Spleen (tissue), 11 donors: ENCODE data around the gene NEURL1. TPM values are rescaled to one million over a fixed set of nuclear protein-coding genes. Genes with fewer than 3 reads are reported as not detected.

Experiments used
- DNase-seq: peaks from one replicate; pipeline ENCODE4 v3.0.0-alpha.2; 2020
- H3K27ac ChIP-seq, 8 donors: fragments of 200-600 bp; sonication (generic) in 7 of 8; 1 replicate in 4 of 8; 2 replicates in 4 of 8; pipeline versions ENCODE4 v1.5.0 to v1.8.0; 2016 to 2021; ENCODE audit warnings: inconsistent platforms in 4 of 8, mild to moderate bottlenecking in 4 of 8, moderate library complexity in 1 of 8
- H3K27me3 ChIP-seq, 7 donors: fragments of 200-600 bp; sonication (generic) in 6 of 7; replicated peaks in 1 of 7; 1 replicate in 4 of 7; 2 replicates in 3 of 7; pipeline versions ENCODE4 v1.5.0 to v1.8.0; 2016 to 2021; ENCODE audit warnings: inconsistent platforms in 3 of 7, mild to moderate bottlenecking in 1 of 7
- H3K36me3 ChIP-seq, 6 donors: fragments of 200-600 bp; sonication (generic) in 5 of 6; 1 replicate in 4 of 6; 2 replicates in 2 of 6; pipeline versions ENCODE4 v1.5.0 to v1.8.0; 2016 to 2021; ENCODE audit warnings: inconsistent platforms in 2 of 6
- H3K4me1 ChIP-seq, 6 donors: fragments of 200-600 bp; sonication (generic) in 5 of 6; 1 replicate in 3 of 6; 2 replicates in 3 of 6; pipeline versions ENCODE4 v1.5.0 to v1.8.0; 2016 to 2021; ENCODE audit warnings: inconsistent platforms in 3 of 6
- H3K4me3 ChIP-seq, 8 donors: fragments of 200-600 bp; sonication (generic) in 7 of 8; 1 replicate in 4 of 8; 2 replicates in 4 of 8; pipeline versions ENCODE4 v1.5.0 to v1.8.0; 2016 to 2021; ENCODE audit warnings: inconsistent platforms in 4 of 8, mild to moderate bottlenecking in 4 of 8, moderate library complexity in 2 of 8
- H3K9me3 ChIP-seq, 8 donors: fragments of 200-600 bp; sonication (generic) in 7 of 8; 1 replicate in 4 of 8; 2 replicates in 4 of 8; pipeline versions ENCODE4 v1.5.0 to v1.8.0; 2016 to 2021; ENCODE audit warnings: inconsistent platforms in 4 of 8
- CTCF ChIP-seq, 11 experiments: fragments of 200-600 bp in 7 of 11; fragments of 450-650 bp in 4 of 11; sonication (generic) in 4 of 11; IDR thresholded peaks in 8 of 11; conservative IDR thresholded peaks in 3 of 11; 1 replicate in 7 of 11; 2 replicates in 4 of 11; pipeline versions ENCODE4 v1.4.0 to v1.8.0; 2016 to 2021; ENCODE audit warnings: antibody characterized with exemption in 11 of 11, inconsistent platforms in 4 of 11, mild to moderate bottlenecking in 1 of 11
- POLR2A ChIP-seq, 3 donors: fragments of 450-650 bp; IDR thresholded peaks; one replicate each; pipeline ENCODE4 v1.5.1; 2017; ENCODE audit warnings: antibody characterized with exemption in 3 of 3, mild to moderate bottlenecking in 1 of 3
- POLR2AphosphoS5 ChIP-seq, 3 donors: sonication (generic); formaldehyde crosslinking; IDR thresholded peaks; one replicate each; pipeline ENCODE4 v1.5.1; 2017; ENCODE audit warnings: antibody characterized with exemption in 3 of 3
- WGBS, 5 donors: extraction: QIAGEN DNeasy Blood & Tissue Kit in 3 of 5; methylation state at CpG; one replicate each; pipeline versions ENCODE4 v1.1.5 to v1.1.7; 2013 to 2018; 5-methylcytosine and 5-hydroxymethylcytosine counted together
- intact Hi-C: fragments of 100-400 bp; cut with DNase I; formaldehyde crosslinking; loops from one replicate; pipeline ENCODE4 v1.15.0; 2023; ENCODE audit warnings: low total_unique reads
- polyA plus RNA-seq, 3 donors: library from polyadenylated mRNA; stranded (reverse); fragments of 200-250 nt; gene quantifications; one replicate each; pipeline ENCODE4 v1.2.1, GENCODE V29; 2013
- total RNA-seq, 7 donors: library from RNA; depleted of rRNA in 3 of 7; stranded (reverse); fragments of >200 nt in 3 of 7; fragmentation: NEBNext Ultra II Directional in 4 of 7; extraction: Animal tissue kit (Norgen Biotek cat#: 25700) in 4 of 7; gene quantifications; one replicate each; pipeline versions ENCODE4 v1.1.0 to v1.2.1, GENCODE V29; 2016 to 2021
- donor health status: healthy with polysubstance abuse.
- donor health status: DM: no; HTN: no; CAD: no; lungs with moderate emphysema.
- donor health status: DM: no; HTN: no; CAD: no.
- donor health status: Bipolar disorder and iron deficiency.
- donor health status: healthy.
- donor health status: DM: no; HTN: no; CAD: no.
- donor health status: DM: yes; HTN: yes; CAD: no.

NEURL1 gene
- total and polyA plus RNA-seq, 10 donors, result 0.43 to 3.6 (median 2.3) TPM

DNA sequence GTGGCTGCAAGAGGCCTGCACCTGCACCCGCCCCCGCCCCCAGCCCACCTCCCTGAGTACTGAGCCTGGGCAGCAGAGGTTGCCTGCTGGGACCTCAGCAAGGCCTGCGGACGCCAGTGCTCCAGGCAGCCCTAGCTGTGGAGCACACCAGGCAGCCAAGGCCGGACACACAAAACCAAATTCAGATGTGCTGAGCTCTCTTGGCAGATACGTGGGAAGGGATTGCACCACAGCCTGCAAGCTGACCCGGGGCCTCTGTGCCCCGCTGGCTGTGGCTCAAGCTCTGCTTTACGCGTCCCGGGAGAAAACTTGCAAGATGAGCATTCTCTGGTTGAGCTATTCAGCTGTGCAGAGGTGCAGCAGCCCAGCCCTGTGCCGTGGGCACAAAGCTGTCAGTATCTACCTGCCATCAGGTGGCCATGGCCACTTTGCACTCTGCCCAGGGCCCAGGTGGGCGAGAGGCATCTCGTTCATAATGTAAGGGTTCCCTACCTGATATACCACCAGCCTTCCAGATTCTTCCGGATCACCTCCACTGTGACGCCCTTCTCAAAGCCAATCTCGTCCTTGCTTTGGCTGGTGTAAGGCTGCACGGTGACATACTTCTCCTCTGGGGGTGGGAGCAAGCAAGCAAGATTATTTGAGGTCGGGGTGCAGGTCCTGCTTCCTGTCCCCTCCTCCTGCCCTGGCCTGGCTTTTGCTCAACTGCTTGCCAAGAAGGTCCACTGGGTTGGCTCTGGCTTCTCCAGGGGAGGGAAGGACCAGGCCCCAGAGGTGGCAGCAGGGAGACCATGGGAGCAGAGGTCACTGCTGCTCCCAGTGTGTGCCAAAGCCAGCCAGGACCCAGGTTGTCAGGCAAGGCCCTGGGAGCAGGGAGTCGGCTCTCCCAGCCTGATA is 123.4 kb downstream of the NEURL1 start:
- Histone ChIP-seq H3K4me1 (peaks cover 0 to 69% (median 23%) of the 10 kb centered on the region in 6 donors), H3K4me3 (no peak overlapping the region), H3K36me3 (peaks cover 0 to 93% (median 35%) of the 10 kb centered on the region in 6 donors), H3K9me3 (no peaks in the 10 kb centered on the region), H3K27me3 (no peaks in the 10 kb centered on the region), H3K27ac (peak overlapping the region in 5 of 8 donors; percentile 10 to 62 (median 42))
- DNase-seq, result no peak
- WGBS, 5 donors, result 69 to 84% (median 75%) methylated on average over 7 to 20 of the region's 20 CpGs
- intact Hi-C loops, result no loop called here
- TF ChIP-seq POLR2AphosphoS5 (IDR thresholded peaks at IDR 0.05) (peak; percentile 42 to 57 (median 55)), POLR2A (IDR thresholded peaks at IDR 0.05) (no peak), CTCF (IDR thresholded peaks at IDR 0.05 in 8 of 11, conservative IDR thresholded peaks at IDR 0.05 in 3 of 11) (no peak)

- DNase-seq, result no peak
- no peak overlapping the region for H3K4me3 ChIP-seq
- peaks cover 0 to 61% (median 23%) of the 10 kb centered on the region in 6 donors for H3K4me1 ChIP-seq
- H3K9me3 ChIP-seq, result no peaks in the 10 kb centered on the region
- 81 to 93% (median 89%) methylated on average over 8 to 13 of the region's 13 CpGs for WGBS, 5 donors
- peak overlapping the region in 5 of 8 donors; percentile 39 to 62 (median 55) for H3K27ac ChIP-seq
- intact Hi-C loops, result no loop called here
- H3K27me3 ChIP-seq, result no peaks in the 10 kb centered on the region
- no peak for TF ChIP-seq POLR2AphosphoS5 (IDR thresholded peaks at IDR 0.05)
- no peak for TF ChIP-seq POLR2A (IDR thresholded peaks at IDR 0.05)
- TF ChIP-seq CTCF (IDR thresholded peaks at IDR 0.05 in 8 of 11, conservative IDR thresholded peaks at IDR 0.05 in 3 of 11), result no peak
- H3K36me3 ChIP-seq, result peaks cover 0 to 93% (median 35%) of the 10 kb centered on the region in 6 donors
These were observed 124.3 kb downstream of the NEURL1 start for GRCh38 chr10:103617602-103618385.

- peak overlapping the region in 6 of 8 donors; percentile 26 to 62 (median 54) for H3K27ac ChIP-seq
- H3K36me3 ChIP-seq, result peaks cover 0 to 93% (median 34%) of the 10 kb centered on the region in 6 donors
- no peak overlapping the region for H3K4me3 ChIP-seq
- peaks cover 0 to 58% (median 23%) of the 10 kb centered on the region in 6 donors for H3K4me1 ChIP-seq
- intact Hi-C loops, result no loop called here
- no peaks in the 10 kb centered on the region for H3K27me3 ChIP-seq
- DNase-seq, result no peak
- WGBS, 5 donors, result 71 to 80% (median 76%) methylated on average over 16 to 19 of the region's 19 CpGs
- no peaks in the 10 kb centered on the region for H3K9me3 ChIP-seq
- TF ChIP-seq POLR2AphosphoS5 (IDR thresholded peaks at IDR 0.05), result peak in 2 of 3 donors; percentile 11 to 46
- no peak for TF ChIP-seq CTCF (IDR thresholded peaks at IDR 0.05 in 8 of 11, conservative IDR thresholded peaks at IDR 0.05 in 3 of 11)
- no peak for TF ChIP-seq POLR2A (IDR thresholded peaks at IDR 0.05)
These were observed 125.3 kb downstream of the NEURL1 start for GRCh38 chr10:103618575-103619423.
